ENCODE results near the gene GAS7. TPM values are rescaled to one million over a fixed set of nuclear protein-coding genes. Genes with fewer than 3 reads are reported as not detected.

Gene GAS7
- total and polyA plus RNA-seq, 9 donors: 7.1 to 48.0 (median 24.2) TPM

DNA sequence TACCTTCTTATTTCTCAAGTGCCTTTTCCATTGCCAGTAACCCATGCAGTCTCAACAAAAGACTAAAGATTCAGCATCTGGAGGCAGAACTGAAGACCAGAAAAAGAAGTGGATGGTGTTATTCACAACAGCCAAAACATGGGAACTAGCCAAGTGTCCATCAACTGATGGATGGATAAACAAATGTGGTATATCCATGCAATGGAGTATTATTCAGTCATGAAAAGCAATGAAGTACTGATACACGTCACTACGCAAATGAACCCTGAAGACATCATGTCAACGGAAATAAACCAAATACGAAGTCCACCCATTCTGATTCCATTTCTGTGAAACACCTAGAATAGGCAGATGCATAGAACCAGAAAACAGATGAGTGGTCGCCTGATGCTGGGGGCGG is 25.6 kb downstream of the GAS7 start:
- Histone ChIP-seq H3K4me3 (no peak overlapping the region), H3K27ac (no peak overlapping the region), H3K36me3 (no peaks in the 10 kb centered on the region), H3K27me3 (no peaks in the 10 kb centered on the region), H3K9me3 (no peaks in the 10 kb centered on the region), H3K4me1 (ENCODE audit: insufficient read depth) (peaks cover 3% of the 10 kb centered on the region)
- intact Hi-C loops (cut with DNase I): no loop called here
- WGBS, 3 donors: 97 to 98% (median 98%) methylated on average over 6 of the region's 6 CpGs
- no peak for DNase-seq
- TF ChIP-seq EP300 (IDR thresholded peaks at IDR 0.05): no peak
- TF ChIP-seq, protein P1, sequence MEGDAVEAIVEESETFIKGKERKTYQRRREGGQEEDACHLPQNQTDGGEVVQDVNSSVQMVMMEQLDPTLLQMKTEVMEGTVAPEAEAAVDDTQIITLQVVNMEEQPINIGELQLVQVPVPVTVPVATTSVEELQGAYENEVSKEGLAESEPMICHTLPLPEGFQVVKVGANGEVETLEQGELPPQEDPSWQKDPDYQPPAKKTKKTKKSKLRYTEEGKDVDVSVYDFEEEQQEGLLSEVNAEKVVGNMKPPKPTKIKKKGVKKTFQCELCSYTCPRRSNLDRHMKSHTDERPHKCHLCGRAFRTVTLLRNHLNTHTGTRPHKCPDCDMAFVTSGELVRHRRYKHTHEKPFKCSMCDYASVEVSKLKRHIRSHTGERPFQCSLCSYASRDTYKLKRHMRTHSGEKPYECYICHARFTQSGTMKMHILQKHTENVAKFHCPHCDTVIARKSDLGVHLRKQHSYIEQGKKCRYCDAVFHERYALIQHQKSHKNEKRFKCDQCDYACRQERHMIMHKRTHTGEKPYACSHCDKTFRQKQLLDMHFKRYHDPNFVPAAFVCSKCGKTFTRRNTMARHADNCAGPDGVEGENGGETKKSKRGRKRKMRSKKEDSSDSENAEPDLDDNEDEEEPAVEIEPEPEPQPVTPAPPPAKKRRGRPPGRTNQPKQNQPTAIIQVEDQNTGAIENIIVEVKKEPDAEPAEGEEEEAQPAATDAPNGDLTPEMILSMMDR (IDR thresholded peaks at IDR 0.05): no peak
- no peak for TF ChIP-seq POLR2A (IDR thresholded peaks at IDR 0.05)

DNA sequence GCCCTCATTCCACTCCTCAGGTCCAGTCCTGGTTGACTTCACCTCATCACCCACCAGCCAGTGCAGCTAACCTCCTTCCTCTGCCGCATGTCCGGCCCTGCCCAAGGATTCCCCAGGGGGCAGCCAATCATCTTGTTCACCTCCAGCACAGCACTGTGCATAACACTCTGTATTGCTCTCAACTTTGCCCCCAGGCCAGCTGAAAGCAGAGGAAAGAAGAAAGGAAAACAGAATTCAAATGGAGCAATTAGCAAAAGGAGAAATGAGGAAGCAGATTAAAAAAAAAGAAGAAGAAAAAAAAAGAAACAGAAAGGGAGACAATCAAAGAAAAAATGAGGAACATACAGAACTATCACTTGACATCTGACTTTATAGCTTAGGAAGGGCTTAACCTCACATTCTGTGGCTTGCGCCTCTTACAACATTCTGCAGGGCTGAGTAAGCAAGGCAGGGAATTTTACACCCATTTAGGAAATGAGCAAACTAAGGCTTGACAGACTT is 26.1 kb downstream of the GAS7 start:
- Histone ChIP-seq H3K9me3 (no peaks in the 10 kb centered on the region), H3K27ac (no peak overlapping the region), H3K4me3 (no peak overlapping the region), H3K4me1 (ENCODE audit: insufficient read depth) (peaks cover 3% of the 10 kb centered on the region), H3K36me3 (no peaks in the 10 kb centered on the region), H3K27me3 (no peaks in the 10 kb centered on the region)
- no peak for DNase-seq
- intact Hi-C loops (cut with DNase I): no loop called here
- TF ChIP-seq EP300 (IDR thresholded peaks at IDR 0.05) (no peak), POLR2A (IDR thresholded peaks at IDR 0.05) (no peak)
- TF ChIP-seq, protein P1 (IDR thresholded peaks at IDR 0.05): no peak
- 53 to 59% (median 54%) methylated on average over 3 of the region's 3 CpGs for WGBS, 3 donors

DNA sequence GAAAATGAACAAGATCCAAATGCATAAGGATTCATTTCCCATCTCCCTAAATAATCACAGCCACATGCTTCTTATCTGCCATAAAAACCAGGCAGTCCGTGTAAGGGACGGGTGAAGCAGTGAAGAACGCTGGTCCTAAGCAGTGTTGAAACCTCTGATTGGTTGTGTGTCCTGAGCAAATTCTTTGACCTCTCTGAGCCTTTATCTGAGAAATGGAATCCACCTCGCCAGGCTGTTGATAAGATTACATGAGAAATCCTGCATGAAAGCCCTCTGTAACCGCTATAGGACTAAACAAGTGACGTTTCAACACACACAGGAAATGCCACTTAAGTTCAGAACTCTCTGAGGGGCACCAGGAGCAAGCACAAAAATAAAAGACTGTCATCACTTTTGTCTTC is 26.8 kb downstream of the GAS7 start:
- H3K9me3 ChIP-seq: no peaks in the 10 kb centered on the region
- intact Hi-C loops (cut with DNase I): no loop called here
- no peaks in the 10 kb centered on the region for H3K27me3 ChIP-seq
- no peak overlapping the region for H3K27ac ChIP-seq
- 35 to 42% (median 37%) methylated on average over 6 of the region's 6 CpGs for WGBS, 3 donors
- no peak for DNase-seq
- H3K4me3 ChIP-seq: no peak overlapping the region
- H3K4me1 ChIP-seq (ENCODE audit: insufficient read depth): peaks cover 5% of the 10 kb centered on the region
- no peaks in the 10 kb centered on the region for H3K36me3 ChIP-seq
- TF ChIP-seq POLR2A (IDR thresholded peaks at IDR 0.05) (no peak), EP300 (IDR thresholded peaks at IDR 0.05) (no peak)
- TF ChIP-seq, protein P1 (IDR thresholded peaks at IDR 0.05): no peak

DNA sequence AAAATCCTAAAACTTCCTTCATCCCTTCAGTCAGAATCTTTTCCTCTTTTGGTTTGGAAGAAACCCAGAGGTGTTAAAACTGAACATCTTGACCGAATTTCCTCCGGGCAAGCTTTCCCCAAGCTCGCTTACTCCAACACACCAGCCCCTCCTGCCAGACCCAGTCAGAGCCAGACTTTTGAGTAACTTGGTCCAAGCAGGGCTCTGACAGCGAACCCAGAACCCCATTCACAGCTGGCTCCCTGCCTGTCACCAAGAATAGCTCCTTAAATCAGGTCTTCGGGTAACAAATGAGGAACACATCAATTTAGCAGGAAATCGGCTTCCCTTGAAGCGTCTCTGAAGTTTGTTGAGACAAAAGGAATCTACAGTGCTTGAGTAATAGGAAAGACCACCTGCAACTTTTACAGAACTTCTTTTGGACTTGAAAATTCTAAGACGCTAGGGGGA is 27.3 kb downstream of the GAS7 start:
- Histone ChIP-seq H3K27ac (no peak overlapping the region), H3K36me3 (no peaks in the 10 kb centered on the region), H3K4me3 (no peak overlapping the region), H3K27me3 (no peaks in the 10 kb centered on the region), H3K4me1 (ENCODE audit: insufficient read depth) (peaks cover 5% of the 10 kb centered on the region), H3K9me3 (no peaks in the 10 kb centered on the region)
- 12 to 16% (median 16%) methylated on average over 8 of the region's 8 CpGs for WGBS, 3 donors
- DNase-seq: peak in 4 of 5 donors; percentile 28 to 48 (median 38)
- TF ChIP-seq, protein P1 (IDR thresholded peaks at IDR 0.05): no peak
- intact Hi-C loops (cut with DNase I): no loop called here
